HepG2 (cell line): ENCODE results near the gene BMPR1B. TPM values are rescaled to one million over a fixed set of nuclear protein-coding genes. Genes with fewer than 3 reads are reported as not detected.

ENCODE experiments used
- ATAC-seq: fragments of 200-7000 bp; cut with Tn5 transposase; 3 replicates; pipeline ENCODE4 v1.9.1; 2020; ENCODE audit warnings: mild to moderate bottlenecking, moderate library complexity
- BruUV-seq: library from RNA; stranded (reverse); fragments of 400-500 nt; replicated peaks from 2 replicates; lab custom pipeline; 2021; lab: Mats Ljungman, UMichigan
- CTCF ChIA-PET: fragments of 300-600 bp; formaldehyde crosslinking; extraction: SDS; loops from one replicate; lab custom pipeline; 2021; ENCODE audit warnings: low total read pairs, inconsistent platforms, low intra/inter-chr PET ratio; lab: Yijun Ruan, JAX
- POLR2A ChIA-PET: fragments of 350-600 bp; sonication (Branson Sonifier 250); formaldehyde crosslinking; loops from one replicate; lab custom pipeline; 2020; ENCODE audit warnings: antibody characterized with exemption, inconsistent platforms; lab: Yijun Ruan, JAX
- DNase-seq: peaks from one replicate; pipeline ENCODE4 v3.0.0-alpha.2; 2015; ENCODE audit warnings: low spot score
- FAIRE-seq: peaks from 3 replicates; lab custom pipeline; 2011; peaks lifted over from hg19 to GRCh38; lab: Jason Lieb, UNC
- H2AFZ ChIP-seq: one replicate; pipeline ENCODE4 v1.6.1; 2011; ENCODE audit warnings: low read length, inconsistent platforms
- H3K27ac ChIP-seq: fragments of 300-600 bp; 3 replicates; pipeline ENCODE4 v1.8.0; 2011; ENCODE audit warnings: mixed run types, mild to moderate bottlenecking, mixed read lengths, low read length, inconsistent platforms; ENCODE audit not compliant: insufficient read depth; ENCODE audit errors: extremely low read length
- H3K27me3 ChIP-seq, 2 experiments: fragments of 200-600 bp in 1 of 2; 2 replicates in 1 of 2; 3 replicates in 1 of 2; pipeline versions ENCODE4 v1.6.0 to v1.8.0; 2011; ENCODE audit warnings: low read length in 2 of 2, mild to moderate bottlenecking in 2 of 2, moderate library complexity in 2 of 2, inconsistent platforms in 1 of 2; ENCODE audit not compliant: insufficient read depth in 2 of 2, control insufficient read depth in 1 of 2
- H3K36me3 ChIP-seq, 2 experiments: fragments of 200-600 bp in 1 of 2; replicated peaks in 1 of 2; 2 replicates in 1 of 2; 3 replicates in 1 of 2; pipeline versions ENCODE4 v1.5.1 to v1.8.0; 2011; ENCODE audit warnings: low read length in 2 of 2, inconsistent platforms in 1 of 2; ENCODE audit not compliant: insufficient read depth in 2 of 2, control insufficient read depth in 1 of 2
- H3K4me1 ChIP-seq: 2 replicates; pipeline ENCODE4 v1.5.1; 2012; ENCODE audit warnings: low read length, inconsistent platforms; ENCODE audit not compliant: insufficient read depth
- H3K4me2 ChIP-seq: 2 replicates; pipeline ENCODE4 v1.6.0; 2011; ENCODE audit warnings: low read depth, low read length, inconsistent platforms
- H3K4me3 ChIP-seq, 3 experiments: fragments of 200-600 bp in 1 of 3; sonication (generic), shearing (Covaris generic) in 1 of 3; replicated peaks in 1 of 3; 2 replicates each; pipeline ENCODE4 v1.5.1; 2011 to 2016; ENCODE audit warnings: low read length in 3 of 3, inconsistent platforms in 2 of 3, low read depth in 2 of 3, mild to moderate bottlenecking in 2 of 3, control low read depth in 1 of 3, mixed read lengths in 1 of 3; ENCODE audit not compliant: insufficient read depth in 1 of 3
- H3K79me2 ChIP-seq: one replicate; pipeline ENCODE4 v1.6.1; 2011; ENCODE audit warnings: low read length, inconsistent platforms; ENCODE audit not compliant: insufficient read depth
- H3K9ac ChIP-seq: 2 replicates; pipeline ENCODE4 v1.6.0; 2011; ENCODE audit warnings: mild to moderate bottlenecking, low read depth, low read length, inconsistent platforms; ENCODE audit not compliant: insufficient read depth
- H3K9me3 ChIP-seq: 2 replicates; pipeline ENCODE4 v1.5.1; 2012; ENCODE audit warnings: mild to moderate bottlenecking, low read length
- H4K20me1 ChIP-seq: 2 replicates; pipeline ENCODE4 v1.6.0; 2011; ENCODE audit warnings: inconsistent platforms, mild to moderate bottlenecking, low read length, moderate library complexity; ENCODE audit not compliant: insufficient read depth
- AGO1 ChIP-seq: fragments of 200-400 bp; formaldehyde crosslinking; IDR thresholded peaks from 2 replicates; pipeline ENCODE4 v1.6.1; 2017; ENCODE audit warnings: mild to moderate bottlenecking, low read depth, low read length, moderate library complexity; ENCODE audit not compliant: poor library complexity, severe bottlenecking
- ATF7 ChIP-seq, 2 experiments: fragments of 450-650 bp in 1 of 2; sonication (generic) in 1 of 2; formaldehyde crosslinking in 1 of 2; IDR thresholded peaks; 2 replicates each; pipeline versions ENCODE4 v1.4.0 to v1.6.1; 2016 to 2020; ENCODE audit warnings: antibody characterized with exemption in 1 of 2, mild to moderate bottlenecking in 1 of 2, missing genetic modification reagents in 1 of 2
- KDM5A ChIP-seq: fragments of 200-600 bp; sonication (generic); IDR thresholded peaks from 2 replicates; pipeline ENCODE4 v1.7.0; 2018; ENCODE audit warnings: antibody characterized with exemption, mild to moderate bottlenecking, low read length, borderline replicate concordance
- MXD4 ChIP-seq: IDR thresholded peaks from 2 replicates; pipeline ENCODE4 v1.6.1; 2016; ENCODE audit warnings: mild to moderate bottlenecking, missing biosample characterization, missing genetic modification reagents
- PHB2 ChIP-seq: fragments of 450-650 bp; IDR thresholded peaks from 2 replicates; pipeline ENCODE4 v1.6.1; 2018; ENCODE audit not compliant: partially characterized antibody
- RFX5 ChIP-seq: IDR thresholded peaks from 2 replicates; pipeline ENCODE4 v1.6.1; 2011; ENCODE audit warnings: low read depth, low read length, improper control_type of control experiment
- SAP130 ChIP-seq: IDR thresholded peaks from 2 replicates; pipeline ENCODE4 v1.6.1; 2016; ENCODE audit warnings: low read depth
- STAG1 ChIP-seq: sonication (generic); formaldehyde crosslinking; IDR thresholded peaks from 2 replicates; pipeline ENCODE4 v1.4.0; 2020; ENCODE audit warnings: missing genetic modification reagents
- ZNF136 ChIP-seq: sonication (generic); formaldehyde crosslinking; IDR thresholded peaks from 2 replicates; pipeline ENCODE4 v1.8.1; 2022; ENCODE audit warnings: low read depth, mild to moderate bottlenecking, moderate library complexity, missing genetic modification reagents
- ZNF143 ChIP-seq: sonication (generic); formaldehyde crosslinking; IDR thresholded peaks from 2 replicates; pipeline ENCODE4 v1.4.0; 2020; ENCODE audit warnings: missing genetic modification reagents
- ZNF17 ChIP-seq: sonication (generic); formaldehyde crosslinking; IDR thresholded peaks from 2 replicates; pipeline ENCODE4 v1.5.0; 2020; ENCODE audit warnings: mild to moderate bottlenecking, missing genetic modification reagents
- ZNF816 ChIP-seq: sonication (generic); formaldehyde crosslinking; IDR thresholded peaks from 2 replicates; pipeline ENCODE4 v1.8.0; 2022; ENCODE audit warnings: missing genetic modification reagents, mild to moderate bottlenecking, borderline replicate concordance
- WGBS: methylation state at CpG from one replicate; pipeline ENCODE4 v1.1.6; 2017; ENCODE audit warnings: low lambda C conversion rate; 5-methylcytosine and 5-hydroxymethylcytosine counted together
- in situ Hi-C: cut with HindIII; loops from 2 replicates; pipeline ENCODE4 v1.10.0; 2017; ENCODE audit warnings: low pct_unique_long_range_greater_than_20kb; ENCODE audit not compliant: extremely low pct_ligation_motif_present
- intact Hi-C: fragments of 100-400 bp; cut with micrococcal nuclease; formaldehyde crosslinking; loops from one replicate; pipeline ENCODE4 v1.10.0; 2022; ENCODE audit not compliant: unreplicated experiment
- polyA plus RNA-seq, 8 experiments: library from polyadenylated mRNA; depleted of rRNA in 3 of 8; stranded (reverse) in 7 of 8; unstranded in 1 of 8; fragments of >200 nt; fragmentation: Illumina TruSeq in 4 of 8; extraction: Trizol in 4 of 8; gene quantifications; 2 replicates each; pipeline versions ENCODE4 v1.2.1 to v1.2.3, GENCODE V29; 2011 to 2016; ENCODE audit warnings: low read depth in 4 of 8, missing spikeins in 1 of 8, mixed read lengths in 1 of 8; ENCODE audit not compliant: insufficient read depth in 1 of 8
- total RNA-seq, 5 experiments: library from RNA; depleted of rRNA; stranded (reverse); fragments of >200 nt; fragmentation: Illumina TruSeq; extraction: Trizol; gene quantifications; 2 replicates each; pipeline ENCODE4 v1.2.3, GENCODE V29; 2016; ENCODE audit warnings: low read depth in 1 of 5
- TF ChIP-seq, protein P1 (sequence below): sonication (generic); formaldehyde crosslinking; IDR thresholded peaks from 2 replicates; pipeline ENCODE4 v1.5.0; 2020; ENCODE audit warnings: mild to moderate bottlenecking, missing genetic modification reagents, moderate library complexity
- TF ChIP-seq, protein P2 (sequence below), 2 experiments: sonication (generic) in 1 of 2; formaldehyde crosslinking in 1 of 2; IDR thresholded peaks; 2 replicates each; pipeline versions ENCODE4 v1.4.0 to v1.6.1; 2016 to 2020; ENCODE audit warnings: borderline replicate concordance in 1 of 2, low read depth in 1 of 2, mild to moderate bottlenecking in 1 of 2, missing genetic modification reagents in 1 of 2
- TF ChIP-seq, protein P3 (sequence below): sonication (generic); formaldehyde crosslinking; IDR thresholded peaks from 2 replicates; pipeline ENCODE4 v1.5.0; 2020; ENCODE audit warnings: mild to moderate bottlenecking, missing genetic modification reagents
- TF ChIP-seq, protein P4 (sequence below): sonication (generic); formaldehyde crosslinking; IDR thresholded peaks from 2 replicates; pipeline ENCODE4 v1.5.0; 2020; ENCODE audit warnings: missing genetic modification reagents

Gene BMPR1B
- total and polyA plus RNA-seq, 2 of the 13 experiments (the other 11 are each of a cell fraction or from before 2014, with no cell fraction given): 0.07 TPM; not detected in 1

DNA sequence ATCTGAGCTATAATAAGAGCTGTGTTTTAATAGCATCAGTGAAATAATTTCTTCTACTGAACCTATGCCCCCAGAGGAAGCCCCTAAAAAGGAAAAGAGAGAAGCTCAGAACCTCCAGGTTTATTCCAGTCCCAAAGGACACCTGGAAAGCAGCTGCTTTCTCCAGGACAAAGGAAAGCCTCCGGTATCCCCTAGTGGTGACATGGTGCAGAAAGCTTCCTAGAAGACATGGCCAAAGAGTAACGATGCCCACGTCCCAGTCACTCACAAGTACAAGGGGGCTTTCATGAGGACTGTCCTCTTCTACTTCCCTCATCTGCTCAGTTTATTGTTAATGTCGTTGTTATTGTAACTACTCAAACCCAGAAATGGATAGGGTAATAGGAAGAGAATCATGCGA lies 447.1 kb downstream of the BMPR1B start:
- Histone ChIP-seq H3K9me3 (no peaks in the 10 kb centered on the region), H3K79me2 (no peaks in the 10 kb centered on the region), H3K4me2 (no peak overlapping the region), H3K36me3 (no peaks in the 10 kb centered on the region), H3K27me3 (peaks cover 1 to 4% of the 10 kb centered on the region in 2 experiments; a peak in 3 of 5 replicates), H4K20me1 (no peaks in the 10 kb centered on the region), H3K4me3 (no peak overlapping the region), H2AFZ (no peak overlapping the region), H3K27ac (no peak overlapping the region), H3K9ac (no peak overlapping the region), H3K4me1 (no peaks in the 10 kb centered on the region)
- peak; percentile 82 for ATAC-seq
- CTCF ChIA-PET: no interaction called here
- peak; percentile 9 for DNase-seq
- FAIRE-seq: no peak
- POLR2A ChIA-PET: no interaction called here
- in situ Hi-C loops: no loop called here
- intact Hi-C loops: no loop called here
- BruUV-seq: no TSS peak
- 11% methylated on average over 5 of the region's 5 CpGs for WGBS
- no peak for TF ChIP-seq ZNF17 (CRISPR knock-in tag)
- TF ChIP-seq STAG1 (CRISPR knock-in tag): peak; percentile 20; the same call in 1 of the 2 replicates
- no peak for TF ChIP-seq ATF7 (IDR thresholded peaks at IDR 0.05)
- TF ChIP-seq ATF7 (CRISPR knock-in tag; IDR thresholded peaks at IDR 0.05): no peak
- TF ChIP-seq, protein P1, sequence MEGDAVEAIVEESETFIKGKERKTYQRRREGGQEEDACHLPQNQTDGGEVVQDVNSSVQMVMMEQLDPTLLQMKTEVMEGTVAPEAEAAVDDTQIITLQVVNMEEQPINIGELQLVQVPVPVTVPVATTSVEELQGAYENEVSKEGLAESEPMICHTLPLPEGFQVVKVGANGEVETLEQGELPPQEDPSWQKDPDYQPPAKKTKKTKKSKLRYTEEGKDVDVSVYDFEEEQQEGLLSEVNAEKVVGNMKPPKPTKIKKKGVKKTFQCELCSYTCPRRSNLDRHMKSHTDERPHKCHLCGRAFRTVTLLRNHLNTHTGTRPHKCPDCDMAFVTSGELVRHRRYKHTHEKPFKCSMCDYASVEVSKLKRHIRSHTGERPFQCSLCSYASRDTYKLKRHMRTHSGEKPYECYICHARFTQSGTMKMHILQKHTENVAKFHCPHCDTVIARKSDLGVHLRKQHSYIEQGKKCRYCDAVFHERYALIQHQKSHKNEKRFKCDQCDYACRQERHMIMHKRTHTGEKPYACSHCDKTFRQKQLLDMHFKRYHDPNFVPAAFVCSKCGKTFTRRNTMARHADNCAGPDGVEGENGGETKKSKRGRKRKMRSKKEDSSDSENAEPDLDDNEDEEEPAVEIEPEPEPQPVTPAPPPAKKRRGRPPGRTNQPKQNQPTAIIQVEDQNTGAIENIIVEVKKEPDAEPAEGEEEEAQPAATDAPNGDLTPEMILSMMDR (CRISPR knock-in tag): peak; percentile 30; the same call in 1 of the 2 replicates
- TF ChIP-seq AGO1: no peak
- TF ChIP-seq ZNF136 (CRISPR knock-in tag): no peak
- TF ChIP-seq ZNF143: no peak
- TF ChIP-seq, protein P2, sequence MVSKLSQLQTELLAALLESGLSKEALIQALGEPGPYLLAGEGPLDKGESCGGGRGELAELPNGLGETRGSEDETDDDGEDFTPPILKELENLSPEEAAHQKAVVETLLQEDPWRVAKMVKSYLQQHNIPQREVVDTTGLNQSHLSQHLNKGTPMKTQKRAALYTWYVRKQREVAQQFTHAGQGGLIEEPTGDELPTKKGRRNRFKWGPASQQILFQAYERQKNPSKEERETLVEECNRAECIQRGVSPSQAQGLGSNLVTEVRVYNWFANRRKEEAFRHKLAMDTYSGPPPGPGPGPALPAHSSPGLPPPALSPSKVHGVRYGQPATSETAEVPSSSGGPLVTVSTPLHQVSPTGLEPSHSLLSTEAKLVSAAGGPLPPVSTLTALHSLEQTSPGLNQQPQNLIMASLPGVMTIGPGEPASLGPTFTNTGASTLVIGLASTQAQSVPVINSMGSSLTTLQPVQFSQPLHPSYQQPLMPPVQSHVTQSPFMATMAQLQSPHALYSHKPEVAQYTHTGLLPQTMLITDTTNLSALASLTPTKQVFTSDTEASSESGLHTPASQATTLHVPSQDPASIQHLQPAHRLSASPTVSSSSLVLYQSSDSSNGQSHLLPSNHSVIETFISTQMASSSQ (IDR thresholded peaks at IDR 0.05; ENCODE audit: low read depth): no peak
- TF ChIP-seq, protein P2 (CRISPR knock-in tag; IDR thresholded peaks at IDR 0.05; ENCODE audit: borderline replicate concordance): no peak
- TF ChIP-seq, protein P3, sequence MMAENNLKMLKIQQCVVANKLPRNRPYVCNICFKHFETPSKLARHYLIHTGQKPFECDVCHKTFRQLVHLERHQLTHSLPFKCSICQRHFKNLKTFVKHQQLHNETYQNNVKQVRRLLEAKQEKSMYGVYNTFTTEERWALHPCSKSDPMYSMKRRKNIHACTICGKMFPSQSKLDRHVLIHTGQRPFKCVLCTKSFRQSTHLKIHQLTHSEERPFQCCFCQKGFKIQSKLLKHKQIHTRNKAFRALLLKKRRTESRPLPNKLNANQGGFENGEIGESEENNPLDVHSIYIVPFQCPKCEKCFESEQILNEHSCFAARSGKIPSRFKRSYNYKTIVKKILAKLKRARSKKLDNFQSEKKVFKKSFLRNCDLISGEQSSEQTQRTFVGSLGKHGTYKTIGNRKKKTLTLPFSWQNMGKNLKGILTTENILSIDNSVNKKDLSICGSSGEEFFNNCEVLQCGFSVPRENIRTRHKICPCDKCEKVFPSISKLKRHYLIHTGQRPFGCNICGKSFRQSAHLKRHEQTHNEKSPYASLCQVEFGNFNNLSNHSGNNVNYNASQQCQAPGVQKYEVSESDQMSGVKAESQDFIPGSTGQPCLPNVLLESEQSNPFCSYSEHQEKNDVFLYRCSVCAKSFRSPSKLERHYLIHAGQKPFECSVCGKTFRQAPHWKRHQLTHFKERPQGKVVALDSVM: no peak
- TF ChIP-seq ZNF816 (CRISPR knock-in tag): no peak
- TF ChIP-seq KDM5A: no peak
- no peak for TF ChIP-seq RFX5
- TF ChIP-seq PHB2: no peak
- no peak for TF ChIP-seq SAP130 (CRISPR knock-in tag)
- TF ChIP-seq, protein P4, sequence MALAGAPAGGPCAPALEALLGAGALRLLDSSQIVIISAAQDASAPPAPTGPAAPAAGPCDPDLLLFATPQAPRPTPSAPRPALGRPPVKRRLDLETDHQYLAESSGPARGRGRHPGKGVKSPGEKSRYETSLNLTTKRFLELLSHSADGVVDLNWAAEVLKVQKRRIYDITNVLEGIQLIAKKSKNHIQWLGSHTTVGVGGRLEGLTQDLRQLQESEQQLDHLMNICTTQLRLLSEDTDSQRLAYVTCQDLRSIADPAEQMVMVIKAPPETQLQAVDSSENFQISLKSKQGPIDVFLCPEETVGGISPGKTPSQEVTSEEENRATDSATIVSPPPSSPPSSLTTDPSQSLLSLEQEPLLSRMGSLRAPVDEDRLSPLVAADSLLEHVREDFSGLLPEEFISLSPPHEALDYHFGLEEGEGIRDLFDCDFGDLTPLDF (CRISPR knock-in tag): no peak
- TF ChIP-seq MXD4: no peak
